H9 (cell line): ENCODE data around the gene HCCS. TPM values are rescaled to one million over a fixed set of nuclear protein-coding genes. Genes with fewer than 3 reads are reported as not detected.

Experiments used
- DNase-seq: peaks from one replicate; pipeline ENCODE4 v3.0.0-alpha.2; 2017
- H2AFZ ChIP-seq: one replicate; pipeline ENCODE4 v1.6.1; 2013; ENCODE audit warnings: mild to moderate bottlenecking, low read length, control low read depth, moderate library complexity
- H2AK5ac ChIP-seq: 2 replicates; pipeline ENCODE4 v1.6.1; 2013; ENCODE audit warnings: low read length, control low read depth, mixed read lengths; ENCODE audit not compliant: insufficient read length
- H2BK120ac ChIP-seq: one replicate; pipeline ENCODE4 v1.6.1; 2013; ENCODE audit warnings: low read depth, mild to moderate bottlenecking, low read length, control low read depth, inconsistent platforms; ENCODE audit not compliant: poor library complexity, severe bottlenecking
- H2BK12ac ChIP-seq: 2 replicates; pipeline ENCODE4 v1.6.1; 2013; ENCODE audit warnings: low read length, control low read depth, mixed read lengths, low read depth; ENCODE audit not compliant: insufficient read length
- H2BK15ac ChIP-seq: 2 replicates; pipeline ENCODE4 v1.6.1; 2013; ENCODE audit warnings: low read depth, low read length, control low read depth
- H2BK20ac ChIP-seq: one replicate; pipeline ENCODE4 v1.6.1; 2013; ENCODE audit warnings: low read depth, mild to moderate bottlenecking, low read length, control low read depth, inconsistent platforms; ENCODE audit not compliant: poor library complexity, severe bottlenecking
- H2BK5ac ChIP-seq: 2 replicates; pipeline ENCODE4 v1.6.1; 2013; ENCODE audit warnings: low read length, control low read depth, mixed read lengths; ENCODE audit not compliant: insufficient read length
- H3K14ac ChIP-seq: 2 replicates; pipeline ENCODE4 v1.6.1; 2013; ENCODE audit warnings: low read length, control low read depth; ENCODE audit not compliant: insufficient read depth
- H3K18ac ChIP-seq: 2 replicates; pipeline ENCODE4 v1.6.1; 2013; ENCODE audit warnings: low read depth, mild to moderate bottlenecking, mixed read lengths, low read length, control low read depth; ENCODE audit not compliant: insufficient read length
- H3K23ac ChIP-seq: 2 replicates; pipeline ENCODE4 v1.6.1; 2013; ENCODE audit warnings: low read length, control low read depth, mixed read lengths, low read depth; ENCODE audit not compliant: insufficient read length
- H3K23me2 ChIP-seq: 2 replicates; pipeline ENCODE4 v1.6.1; 2013; ENCODE audit warnings: low read depth, mild to moderate bottlenecking, mixed read lengths, low read length, control low read depth; ENCODE audit not compliant: insufficient read length, poor library complexity, severe bottlenecking
- H3K27ac ChIP-seq: 2 replicates; pipeline ENCODE4 v1.5.1; 2013; ENCODE audit warnings: low read length, control low read depth, mixed read lengths, low read depth; ENCODE audit not compliant: insufficient read length
- H3K27me3 ChIP-seq: 2 replicates; pipeline ENCODE4 v1.6.1; 2013; ENCODE audit warnings: low read length, control low read depth, inconsistent platforms; ENCODE audit not compliant: insufficient read depth
- H3K4ac ChIP-seq: 2 replicates; pipeline ENCODE4 v1.6.1; 2013; ENCODE audit warnings: low read depth, mild to moderate bottlenecking, control low read depth, inconsistent platforms, low read length, moderate library complexity
- H3K4me1 ChIP-seq: 2 replicates; pipeline ENCODE4 v1.6.1; 2013; ENCODE audit warnings: low read length, control low read depth, inconsistent platforms; ENCODE audit not compliant: insufficient read depth
- H3K4me2 ChIP-seq: 2 replicates; pipeline ENCODE4 v1.6.1; 2013; ENCODE audit warnings: low read length, control low read depth, mixed read lengths; ENCODE audit not compliant: insufficient read length, insufficient read depth
- H3K56ac ChIP-seq: 2 replicates; pipeline ENCODE4 v1.6.1; 2013; ENCODE audit warnings: low read depth, mild to moderate bottlenecking, mixed read lengths, low read length, control low read depth; ENCODE audit not compliant: insufficient read length
- H3K79me1 ChIP-seq: 2 replicates; pipeline ENCODE4 v1.6.1; 2013; ENCODE audit warnings: low read depth, mild to moderate bottlenecking, moderate library complexity, low read length, control low read depth, inconsistent platforms; ENCODE audit not compliant: insufficient read depth, poor library complexity, severe bottlenecking
- H3K79me2 ChIP-seq: 2 replicates; pipeline ENCODE4 v1.6.1; 2013; ENCODE audit warnings: low read length, control low read depth, inconsistent platforms; ENCODE audit not compliant: insufficient read depth
- H3K9ac ChIP-seq: 2 replicates; pipeline ENCODE4 v1.6.1; 2013; ENCODE audit warnings: low read length, control low read depth, mixed read lengths; ENCODE audit not compliant: insufficient read length; ENCODE audit errors: extremely low read depth
- H3K9me3 ChIP-seq: one replicate; pipeline ENCODE4 v1.6.1; 2013; ENCODE audit warnings: low read depth, low read length, inconsistent platforms; ENCODE audit not compliant: control insufficient read depth
- H3T11ph ChIP-seq: one replicate; pipeline ENCODE4 v1.6.1; 2013; ENCODE audit warnings: mild to moderate bottlenecking, low read length, control low read depth, inconsistent platforms
- H4K20me1 ChIP-seq: one replicate; pipeline ENCODE4 v1.6.1; 2013; ENCODE audit not compliant: control insufficient read depth, insufficient read length, insufficient read depth
- H4K5ac ChIP-seq: 2 replicates; pipeline ENCODE4 v1.6.1; 2013; ENCODE audit warnings: low read depth, mild to moderate bottlenecking, mixed read lengths, low read length, control low read depth; ENCODE audit not compliant: insufficient read length
- H4K8ac ChIP-seq: replicated peaks from 2 replicates; pipeline ENCODE4 v1.6.1; 2013; ENCODE audit warnings: low read length, control low read depth, mixed read lengths, low read depth; ENCODE audit not compliant: insufficient read length
- H4K91ac ChIP-seq: 2 replicates; pipeline ENCODE4 v1.6.1; 2013; ENCODE audit warnings: low read depth, mild to moderate bottlenecking, moderate library complexity, mixed read lengths, low read length, control low read depth; ENCODE audit not compliant: insufficient read length
- H3K27ac Mint-ChIP-seq, 3 experiments: 2 replicates in 2 of 3; 3 replicates in 1 of 3; pipeline ENCODE4 v1.8.0; 2020 to 2021; ENCODE audit warnings: mixed read lengths in 3 of 3, mild to moderate bottlenecking in 1 of 3, moderate library complexity in 1 of 3
- H3K27me3 Mint-ChIP-seq: 2 replicates; pipeline ENCODE4 v1.8.0; 2021; ENCODE audit warnings: low read depth, mild to moderate bottlenecking, moderate library complexity, mixed read lengths
- H3K36me3 Mint-ChIP-seq, 3 experiments: 2 replicates in 2 of 3; 3 replicates in 1 of 3; pipeline ENCODE4 v1.8.0; 2020 to 2021; ENCODE audit warnings: low read depth in 3 of 3, mixed read lengths in 3 of 3; ENCODE audit not compliant: insufficient read depth in 1 of 3
- H3K4me1 Mint-ChIP-seq, 2 experiments: 2 replicates each; pipeline ENCODE4 v1.8.0; 2020; ENCODE audit warnings: mixed read lengths in 2 of 2
- H3K4me3 Mint-ChIP-seq, 2 experiments: 2 replicates in 1 of 2; 3 replicates in 1 of 2; pipeline ENCODE4 v1.8.0; 2020 to 2021; ENCODE audit warnings: mild to moderate bottlenecking in 2 of 2, mixed read lengths in 2 of 2, moderate library complexity in 1 of 2
- H3K9me3 Mint-ChIP-seq, 2 experiments: 2 replicates in 1 of 2; 3 replicates in 1 of 2; pipeline ENCODE4 v1.8.0; 2020; ENCODE audit warnings: mild to moderate bottlenecking in 2 of 2, mixed read lengths in 2 of 2, moderate library complexity in 1 of 2
- CTCF ChIP-seq: fragments of 200-600 bp; sonication (generic); conservative IDR thresholded peaks from 3 replicates; pipeline ENCODE4 v1.8.0; 2021; ENCODE audit warnings: antibody characterized with exemption, mild to moderate bottlenecking
- WGBS: extraction: QIAGEN DNeasy Blood & Tissue Kit; methylation state at CpG from one replicate; pipeline ENCODE4 v1.1.7; 2013; ENCODE audit warnings: missing lambda C conversion rate, low lambda C conversion rate, mixed read lengths; ENCODE audit not compliant: insufficient read length; ENCODE audit errors: extremely low coverage; 5-methylcytosine and 5-hydroxymethylcytosine counted together
- total RNA-seq: library from RNA; stranded (reverse); gene quantifications from 2 replicates; pipeline ENCODE4 v1.2.1, GENCODE V29; 2021

HCCS gene
- total RNA-seq, 1 experiment from 2014 or later = 39.2 TPM

- Histone ChIP-seq H3K79me1 (no peaks in the 10 kb centered on the region), H3K23ac (no peak overlapping the region), H4K8ac (no peak overlapping the region), H3K18ac (no peak overlapping the region), H3K56ac (no peak overlapping the region), H2AK5ac (no peak overlapping the region), H4K91ac (no peak overlapping the region), H3K4ac (no peak overlapping the region), H3K27me3 (no peaks in the 10 kb centered on the region), H3K4me2 (no peak overlapping the region), H2BK15ac (no peak overlapping the region), H2AFZ (no peak overlapping the region), H3K14ac (no peak overlapping the region), H4K5ac (no peak overlapping the region), H3K9me3 (no peaks in the 10 kb centered on the region), H3K9ac (no peak overlapping the region), H2BK5ac (no peak overlapping the region), H3T11ph (no peak overlapping the region), H4K20me1 (no peaks in the 10 kb centered on the region), H3K23me2 (no peaks in the 10 kb centered on the region), H2BK20ac (no peak overlapping the region), H2BK12ac (no peak overlapping the region), H2BK120ac (no peak overlapping the region), H3K79me2 (no peaks in the 10 kb centered on the region), H3K27ac (no peak overlapping the region), H3K4me1 (no peaks in the 10 kb centered on the region)
- peaks cover 5 to 10% (median 6%) of the 10 kb centered on the region in 3 experiments for H3K36me3 Mint-ChIP-seq
- no CpG with 5 or more reads among the region's 3 CpGs for WGBS
- H3K9me3 Mint-ChIP-seq = peaks cover 69 to 81% of the 10 kb centered on the region in 2 experiments
- no peak overlapping the region for H3K4me3 Mint-ChIP-seq
- no peak overlapping the region for H3K27ac Mint-ChIP-seq
- DNase-seq = no peak
- TF ChIP-seq CTCF = no peak
- H3K27me3 Mint-ChIP-seq = no peaks in the 10 kb centered on the region
- peaks cover 5 to 11% of the 10 kb centered on the region in 2 experiments; a peak in 3 of 4 replicates for H3K4me1 Mint-ChIP-seq
Measured at GRCh38 chrX:11130136-11130535, 19.0 kb downstream of the HCCS start.
